GM21360 (cell line): ENCODE measurements around the gene SNAI3.

Experiments used
- ATAC-seq: cut with Tn5 transposase; IDR thresholded peaks from one replicate; pipeline ENCODE4 v1.9.1; 2021; ENCODE audit warnings: mild to moderate bottlenecking, moderate library complexity; ENCODE audit not compliant: unreplicated experiment

The SNAI3 gene

GRCh38 chr16:88705801-88706228 is 19.5 kb upstream of the SNAI3 start:
- ATAC-seq, result peak; percentile 14

GRCh38 chr16:88705076-88705684 is 18.9 kb upstream of the SNAI3 start:
- ATAC-seq, result no peak

- ATAC-seq, result no peak
These were observed 17.4 kb upstream of the SNAI3 start for GRCh38 chr16:88703486-88704309.

- ATAC-seq, result no peak
These were observed 16.3 kb upstream of the SNAI3 start for GRCh38 chr16:88702371-88703210.

GRCh38 chr16:88701581-88702370 is 15.5 kb upstream of the SNAI3 start:
- no peak for ATAC-seq

GRCh38 chr16:88700636-88701482 is 14.6 kb upstream of the SNAI3 start:
- peak; percentile 42 for ATAC-seq

GRCh38 chr16:88700322-88700635 is 14.0 kb upstream of the SNAI3 start:
- no peak for ATAC-seq

- ATAC-seq, result no peak
These were observed 12.9 kb upstream of the SNAI3 start for GRCh38 chr16:88699180-88699579.

GRCh38 chr16:88698646-88699045 is 12.3 kb upstream of the SNAI3 start:
- ATAC-seq, result no peak

- no peak for ATAC-seq
These were observed 11.7 kb upstream of the SNAI3 start for GRCh38 chr16:88697831-88698615.

- no peak for ATAC-seq
These were observed 11.0 kb upstream of the SNAI3 start for GRCh38 chr16:88697116-88697830.

- no peak for ATAC-seq
These were observed 10.1 kb upstream of the SNAI3 start for GRCh38 chr16:88696441-88696840.

GRCh38 chr16:88695753-88696152 is 9.4 kb upstream of the SNAI3 start:
- no peak for ATAC-seq

- no peak for ATAC-seq
These were observed 8.9 kb upstream of the SNAI3 start for GRCh38 chr16:88695218-88695617.

- ATAC-seq, result no peak
These were observed 8.1 kb upstream of the SNAI3 start for GRCh38 chr16:88694221-88695087.

- no peak for ATAC-seq
These were observed 7.3 kb upstream of the SNAI3 start for GRCh38 chr16:88693420-88694177.

GRCh38 chr16:88692861-88693260 is 6.6 kb upstream of the SNAI3 start:
- ATAC-seq, result no peak
